ENCODE results near the gene ZFYVE1.

DNA sequence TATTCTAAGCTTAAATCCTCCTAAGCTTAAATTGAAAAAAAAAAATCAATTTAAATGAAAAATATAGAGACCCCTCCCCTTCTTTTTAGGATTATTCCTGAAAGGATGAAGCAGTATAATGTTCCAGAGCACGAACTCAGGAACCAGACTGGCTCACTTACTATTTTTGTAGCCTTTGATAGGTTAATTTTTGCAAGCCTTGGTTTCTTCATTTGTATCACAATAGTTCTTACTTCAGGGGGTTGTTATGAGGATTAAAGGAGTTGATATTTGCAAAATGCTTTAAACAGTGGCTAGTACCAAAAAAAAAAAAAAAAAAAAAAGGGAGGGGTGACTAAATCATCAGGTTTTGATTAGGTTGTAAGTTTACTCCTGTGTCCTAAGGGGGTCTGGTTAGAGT, 28.3 kb upstream of the ZFYVE1 start:
- TF ChIP-seq, protein P1, sequence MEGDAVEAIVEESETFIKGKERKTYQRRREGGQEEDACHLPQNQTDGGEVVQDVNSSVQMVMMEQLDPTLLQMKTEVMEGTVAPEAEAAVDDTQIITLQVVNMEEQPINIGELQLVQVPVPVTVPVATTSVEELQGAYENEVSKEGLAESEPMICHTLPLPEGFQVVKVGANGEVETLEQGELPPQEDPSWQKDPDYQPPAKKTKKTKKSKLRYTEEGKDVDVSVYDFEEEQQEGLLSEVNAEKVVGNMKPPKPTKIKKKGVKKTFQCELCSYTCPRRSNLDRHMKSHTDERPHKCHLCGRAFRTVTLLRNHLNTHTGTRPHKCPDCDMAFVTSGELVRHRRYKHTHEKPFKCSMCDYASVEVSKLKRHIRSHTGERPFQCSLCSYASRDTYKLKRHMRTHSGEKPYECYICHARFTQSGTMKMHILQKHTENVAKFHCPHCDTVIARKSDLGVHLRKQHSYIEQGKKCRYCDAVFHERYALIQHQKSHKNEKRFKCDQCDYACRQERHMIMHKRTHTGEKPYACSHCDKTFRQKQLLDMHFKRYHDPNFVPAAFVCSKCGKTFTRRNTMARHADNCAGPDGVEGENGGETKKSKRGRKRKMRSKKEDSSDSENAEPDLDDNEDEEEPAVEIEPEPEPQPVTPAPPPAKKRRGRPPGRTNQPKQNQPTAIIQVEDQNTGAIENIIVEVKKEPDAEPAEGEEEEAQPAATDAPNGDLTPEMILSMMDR (IDR thresholded peaks at IDR 0.05), result no peak
- TF ChIP-seq ZFX (IDR thresholded peaks at IDR 0.05; ENCODE audit: borderline replicate concordance), result no peak
